GM21390 (cell line): ENCODE data around the gene PRKAB2.
"Not testable (repeated sequence)": the region's sequence is repeated elsewhere in the genome, so short reads cannot be mapped to it uniquely, and the experiment has no call there.

Experiments used
- ATAC-seq: cut with Tn5 transposase; IDR thresholded peaks from one replicate; pipeline ENCODE4 v1.9.1; 2021; ENCODE audit not compliant: unreplicated experiment

Gene PRKAB2

GRCh38 chr1:147110434-147110833 lies 61.8 kb downstream of the PRKAB2 start:
- no peak for ATAC-seq

- ATAC-seq, result no peak
Measured at GRCh38 chr1:147109762-147110161, 62.5 kb downstream of the PRKAB2 start.

GRCh38 chr1:147109041-147109440 lies 63.2 kb downstream of the PRKAB2 start:
- ATAC-seq, result no peak

- ATAC-seq, result not testable (repeated sequence)
Measured at GRCh38 chr1:147106407-147106881, 65.8 kb downstream of the PRKAB2 start.

- no peak for ATAC-seq
Measured at GRCh38 chr1:147105909-147106308, 66.4 kb downstream of the PRKAB2 start.
